GM12872 (cell line): ENCODE data around the gene SH3PXD2B.

Experiments used
- CTCF ChIP-seq: IDR thresholded peaks from 3 replicates; pipeline ENCODE4 v1.5.1; 2011; ENCODE audit warnings: low read depth, mild to moderate bottlenecking, low read length, moderate library complexity; ENCODE audit not compliant: insufficient read depth

Gene SH3PXD2B

GRCh38 chr5:172303162-172303561 is 151.2 kb downstream of the SH3PXD2B start:
- TF ChIP-seq CTCF = no peak

- TF ChIP-seq CTCF = no peak
These were observed 152.1 kb downstream of the SH3PXD2B start for GRCh38 chr5:172302047-172302710.

GRCh38 chr5:172299916-172300439 is 154.3 kb downstream of the SH3PXD2B start:
- TF ChIP-seq CTCF = no peak

- no peak for TF ChIP-seq CTCF
These were observed 159.5 kb downstream of the SH3PXD2B start for GRCh38 chr5:172294831-172295230.

GRCh38 chr5:172293745-172294342 is 160.5 kb downstream of the SH3PXD2B start:
- TF ChIP-seq CTCF = no peak

GRCh38 chr5:172293054-172293744 is 161.1 kb downstream of the SH3PXD2B start:
- peak; percentile 93 for TF ChIP-seq CTCF

- no peak for TF ChIP-seq CTCF
These were observed 165.9 kb downstream of the SH3PXD2B start for GRCh38 chr5:172288465-172288864.
